Activated CD8-positive, alpha-beta memory T cell treated with anti-CD3 and anti-CD28 coated beads, Interleukin-2, amount 50 U/mL, for 24 hours (primary cell): ENCODE data around the gene TMEM63A.
"Not testable (repeated sequence)": the region's sequence is repeated elsewhere in the genome, so short reads cannot be mapped to it uniquely, and the experiment has no call there.

ENCODE experiments used
- DNase-seq: peaks from one replicate; pipeline ENCODE4 v3.0.0-alpha.2; 2020; ENCODE audit errors: extremely low read depth

The TMEM63A gene

DNA sequence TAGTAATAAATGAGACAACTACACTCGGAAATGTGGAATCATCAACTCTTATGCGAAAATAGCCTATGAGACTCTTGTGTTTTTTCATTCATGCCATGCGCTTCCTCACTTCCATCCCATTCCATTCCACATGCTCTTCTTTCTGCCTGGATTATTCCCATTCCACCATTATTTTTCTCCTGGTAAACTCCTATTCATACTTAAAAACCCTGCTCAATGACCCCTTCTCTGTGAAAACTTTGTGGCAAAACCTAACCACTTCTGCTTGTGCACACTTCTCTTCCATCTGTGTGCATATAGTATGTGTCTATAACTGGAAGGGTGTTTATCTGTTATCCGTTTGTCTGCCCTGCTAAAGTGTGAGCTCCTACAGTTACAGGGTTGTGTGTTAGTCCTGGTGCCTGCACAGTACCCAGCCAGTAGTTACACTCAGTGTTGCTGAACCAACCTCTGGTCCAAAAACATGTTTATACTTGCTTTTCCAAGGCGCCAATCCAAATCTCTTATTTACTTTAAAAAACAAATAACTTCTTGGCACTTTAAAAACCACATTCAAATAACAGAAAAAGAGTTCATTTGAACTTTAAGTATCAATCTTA lies 61.6 kb downstream of the TMEM63A start:
- DNase-seq, result no peak

DNA sequence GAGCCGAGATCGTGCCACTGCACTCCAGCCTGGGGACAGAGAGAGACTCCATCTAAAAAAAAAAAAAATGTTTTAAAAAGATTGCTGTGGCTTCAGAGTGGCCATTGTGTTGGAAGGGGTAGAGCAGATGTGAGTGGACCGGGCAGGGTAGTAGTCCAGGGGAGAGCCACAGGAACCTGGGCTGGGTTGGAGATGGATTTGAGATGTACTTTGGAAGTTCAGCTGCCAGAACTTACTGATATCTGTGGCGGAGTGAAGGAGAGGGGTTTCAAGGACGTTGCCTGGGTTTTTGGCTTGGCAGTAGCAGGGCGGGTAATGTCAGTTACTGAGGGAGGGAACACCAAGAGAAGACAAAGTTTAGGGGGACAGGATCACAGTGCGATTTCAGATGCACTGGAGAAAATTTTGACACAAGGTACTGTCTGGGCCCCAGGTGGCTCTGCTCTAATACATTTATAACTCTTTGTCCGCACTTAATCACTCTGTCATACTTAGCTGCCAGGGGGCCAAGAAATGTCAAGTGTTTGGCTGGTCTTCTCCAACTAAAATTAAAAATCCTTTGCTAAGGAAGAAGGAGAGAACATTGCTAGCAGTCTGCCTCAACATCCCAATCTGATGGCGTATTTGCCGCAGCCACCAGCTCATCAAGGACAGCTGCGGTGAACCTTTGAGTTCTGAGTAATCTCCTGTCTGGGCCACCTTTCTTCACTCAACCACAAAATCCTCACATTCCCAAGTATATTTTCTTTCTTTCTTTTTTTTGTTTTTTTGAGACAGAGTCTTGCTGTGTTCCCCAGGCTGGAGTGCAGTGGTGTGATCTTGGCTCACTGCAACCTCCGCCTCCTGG lies 62.6 kb downstream of the TMEM63A start:
- DNase-seq, result no peak

DNA sequence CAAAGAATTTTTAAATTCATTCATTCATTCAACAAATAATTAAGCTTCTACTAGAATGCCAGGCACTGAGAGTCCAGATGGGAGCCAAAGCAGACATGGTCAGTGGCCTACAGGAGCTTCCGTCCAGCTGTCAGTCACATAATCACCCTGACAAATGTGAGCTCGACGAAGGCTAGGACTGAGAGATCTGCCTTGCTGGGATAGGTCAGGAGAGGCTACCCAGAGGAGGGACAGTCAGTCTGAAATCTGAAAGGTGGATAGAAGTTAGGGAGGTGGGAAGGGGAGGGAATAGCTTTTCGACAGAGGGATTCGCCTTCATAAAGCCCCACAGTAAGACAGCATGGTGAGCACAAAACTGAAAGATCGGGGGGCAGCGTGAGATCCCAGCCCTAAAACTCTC lies 64.0 kb downstream of the TMEM63A start:
- no peak for DNase-seq

DNA sequence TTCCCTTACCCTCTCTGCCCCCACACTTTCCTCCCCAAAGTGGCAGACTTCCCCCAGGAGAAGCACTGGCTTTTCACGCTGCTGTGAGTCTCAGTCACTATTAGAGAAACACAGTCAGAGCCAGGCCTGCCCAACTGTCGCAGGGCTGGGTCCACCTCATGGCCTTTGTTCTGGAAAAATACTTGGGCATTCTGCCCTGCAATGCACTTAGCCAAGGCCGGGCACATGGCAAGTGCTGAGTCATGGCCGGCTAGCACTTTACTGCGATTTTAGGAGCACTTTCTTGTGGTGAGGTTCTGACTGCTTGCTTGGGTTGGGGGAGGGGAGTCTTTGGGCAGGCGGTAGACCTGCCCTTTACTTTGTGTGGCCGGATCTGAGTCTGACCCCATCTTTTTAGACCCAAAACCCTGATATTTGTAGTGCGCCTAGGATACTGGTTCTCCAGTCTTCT lies 64.5 kb downstream of the TMEM63A start:
- no peak for DNase-seq

DNA sequence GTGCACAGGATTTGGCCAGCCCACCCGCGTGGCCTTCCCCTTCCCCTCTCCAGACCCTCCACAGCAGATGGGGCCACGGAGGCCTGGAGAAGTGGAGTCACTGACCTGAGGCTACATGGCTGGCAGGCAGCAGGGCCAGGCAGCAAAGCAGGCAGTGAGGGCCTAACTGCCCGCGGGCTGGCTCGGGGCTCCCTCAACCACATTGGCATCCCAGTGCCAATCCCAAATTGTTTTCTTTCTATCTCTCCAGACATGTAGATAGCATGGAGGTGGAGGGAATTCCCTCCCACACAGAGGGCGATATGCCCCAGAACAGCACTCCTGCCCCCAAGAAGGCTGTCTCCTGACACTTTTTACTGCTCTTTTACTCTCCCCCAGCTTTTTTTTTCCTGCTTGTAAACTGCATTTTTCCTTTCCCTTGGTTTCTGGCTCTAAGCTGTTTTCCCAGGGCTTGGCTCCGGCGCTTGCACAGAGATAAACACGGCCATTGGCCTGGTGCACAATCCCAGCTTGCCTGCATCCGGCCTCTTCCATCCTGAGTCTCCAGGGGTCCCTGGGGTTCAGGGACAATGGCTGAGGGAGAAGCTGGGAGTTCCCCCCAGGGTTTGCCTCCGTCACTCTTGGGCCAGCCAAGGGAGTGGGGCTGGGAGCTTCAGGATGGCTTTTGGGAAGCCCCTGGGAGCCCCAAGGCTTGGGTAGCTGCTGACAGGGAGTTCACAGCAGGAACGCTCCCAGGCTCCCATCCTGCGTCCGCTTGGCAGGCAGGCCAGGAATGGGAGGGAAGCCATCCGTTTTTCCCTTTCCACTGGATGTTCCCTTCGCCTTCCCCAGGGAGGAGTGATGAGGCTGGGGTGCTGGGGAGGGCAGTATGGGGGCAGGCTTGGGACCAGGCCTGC lies 65.3 kb downstream of the TMEM63A start:
- no peak for DNase-seq

DNA sequence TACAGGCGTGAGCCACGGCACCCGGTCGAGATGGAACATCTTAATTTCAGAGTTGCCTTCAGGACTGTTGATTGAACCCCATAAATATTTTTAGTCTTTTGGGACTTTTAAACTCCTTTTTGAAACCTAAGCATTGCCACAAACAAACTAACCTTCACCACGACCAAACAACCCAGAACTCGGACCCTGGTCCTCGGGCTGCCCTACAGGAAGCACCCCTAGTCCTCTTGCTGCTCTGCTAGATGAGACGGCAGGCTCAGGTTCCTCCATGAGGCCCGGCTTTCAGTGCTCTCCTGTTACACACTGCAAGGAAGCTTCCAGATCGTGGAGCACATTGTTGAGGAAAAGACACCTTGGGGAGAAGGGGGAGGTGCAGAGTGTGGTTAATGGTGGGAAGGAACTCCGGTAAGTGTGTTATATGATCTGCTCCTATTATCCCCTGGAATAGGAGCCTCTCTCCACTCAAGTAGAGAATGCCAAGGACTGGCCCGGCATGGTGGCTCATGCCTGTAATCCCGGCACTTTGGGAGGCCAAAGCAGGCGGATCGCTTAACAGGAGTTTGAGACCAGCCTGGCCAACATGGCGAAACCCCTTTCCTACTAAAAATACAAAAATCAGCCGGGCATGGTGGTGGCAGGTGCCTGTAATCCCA lies 66.5 kb downstream of the TMEM63A start:
- DNase-seq, result no peak

DNA sequence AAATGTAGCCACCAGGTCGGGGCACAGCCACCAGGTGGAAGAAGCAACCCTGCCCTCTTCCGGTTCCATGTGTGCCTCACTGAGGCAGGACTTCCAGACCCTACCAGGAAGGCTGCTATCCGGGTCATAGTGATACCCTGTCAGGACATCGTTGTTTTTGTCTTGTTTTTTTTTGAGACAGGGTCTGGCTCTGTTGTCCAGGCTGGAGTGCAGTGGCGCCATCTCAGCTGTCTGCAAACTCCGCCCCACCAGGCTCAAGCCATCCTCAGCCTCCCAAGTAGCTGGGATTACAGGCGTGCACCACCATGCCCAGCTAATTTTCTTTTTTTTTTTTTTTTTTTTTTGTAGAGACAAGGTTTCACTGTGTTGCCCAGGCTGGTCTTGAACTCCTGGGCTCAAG lies 67.1 kb downstream of the TMEM63A start:
- DNase-seq, result not testable (repeated sequence)

DNA sequence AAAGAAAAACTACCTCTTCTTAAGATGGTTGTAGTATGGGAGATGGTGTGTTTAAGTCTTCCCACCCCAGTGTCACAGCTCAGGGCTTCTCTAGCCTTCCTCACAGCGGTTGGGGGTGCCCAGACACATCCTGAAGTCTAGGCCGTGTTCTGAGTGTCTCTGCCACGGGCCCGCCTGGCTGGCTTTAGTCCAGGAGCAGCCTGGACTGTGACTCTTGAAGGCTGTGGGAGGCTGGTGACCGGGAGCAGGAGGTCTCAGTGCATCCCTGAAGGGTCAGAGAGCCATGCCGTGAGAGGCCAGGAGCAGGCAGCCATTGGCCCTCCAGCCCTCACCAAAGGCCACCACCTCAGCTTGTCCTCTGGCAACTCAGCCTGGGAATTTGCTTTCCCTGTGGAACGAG lies 67.8 kb downstream of the TMEM63A start:
- DNase-seq, result no peak

DNA sequence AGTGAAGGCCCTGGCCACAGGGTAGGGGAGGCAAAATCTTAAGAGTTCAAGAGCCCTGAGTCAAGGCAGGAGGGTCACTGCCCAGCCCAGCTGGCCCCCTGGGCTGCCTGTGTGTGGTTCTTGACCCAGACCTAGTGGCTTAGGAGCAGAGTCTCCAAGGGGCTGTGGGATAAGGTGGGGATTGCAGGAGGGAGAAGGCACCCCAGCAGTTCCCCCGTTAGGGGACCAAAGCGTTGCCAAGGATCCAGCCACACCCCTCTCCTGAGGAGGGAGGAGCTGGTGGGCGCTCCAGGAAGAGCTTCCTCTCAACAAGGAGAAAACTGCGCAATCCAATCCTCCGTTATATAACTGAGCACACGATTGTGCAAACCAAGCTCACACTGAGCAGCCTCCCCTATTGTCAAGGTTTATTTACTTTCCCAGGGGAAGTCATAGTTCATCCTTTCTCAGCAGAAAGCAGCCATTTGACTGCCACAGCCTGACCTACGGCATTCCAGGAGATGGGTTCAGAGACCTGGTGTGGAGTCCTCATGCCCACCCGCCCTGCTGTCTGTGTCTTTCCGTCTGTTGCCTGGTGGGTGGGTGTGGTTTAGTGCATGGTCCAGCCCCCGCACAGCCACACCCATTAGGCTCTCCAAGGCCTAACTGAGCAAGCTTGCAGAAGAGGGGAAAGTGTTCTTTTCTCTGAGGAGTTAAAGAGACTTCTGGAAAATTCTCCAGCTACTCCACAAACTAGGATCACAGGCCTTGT lies 68.8 kb downstream of the TMEM63A start:
- no peak for DNase-seq

DNA sequence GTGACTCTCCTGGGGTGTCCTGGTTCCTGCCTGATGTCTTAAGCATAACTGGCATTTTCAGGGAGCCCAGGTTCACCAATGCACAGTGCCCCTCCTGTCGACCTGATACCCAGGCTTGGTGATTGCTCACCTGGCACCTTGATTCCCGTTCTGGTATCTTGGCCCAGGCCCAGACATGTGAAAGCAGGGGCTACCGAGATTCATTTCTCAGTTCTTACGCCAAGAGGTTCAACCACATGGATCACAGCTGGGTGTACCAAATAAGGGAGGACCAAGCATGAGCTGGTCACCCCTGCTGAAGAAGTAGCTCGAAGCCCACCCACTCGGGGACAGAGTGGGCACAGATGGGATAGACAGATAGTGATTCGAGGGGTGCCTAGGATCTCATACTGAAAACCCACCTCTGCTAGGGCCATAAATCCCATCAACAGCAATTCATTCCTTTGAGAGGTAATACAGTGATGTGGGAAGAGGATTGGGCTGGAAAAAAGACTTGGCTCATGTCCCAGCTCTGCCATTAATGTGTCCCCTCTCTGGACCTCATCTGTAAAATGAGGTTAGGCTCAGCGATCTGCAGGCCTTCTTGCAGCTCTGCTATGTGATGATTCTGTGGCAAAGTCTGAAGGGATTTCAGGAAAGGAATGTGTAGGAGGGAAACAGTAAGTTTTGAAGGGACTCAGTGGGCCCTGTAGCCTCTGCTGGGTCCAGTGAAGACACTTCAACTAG lies 69.5 kb downstream of the TMEM63A start:
- no peak for DNase-seq

DNA sequence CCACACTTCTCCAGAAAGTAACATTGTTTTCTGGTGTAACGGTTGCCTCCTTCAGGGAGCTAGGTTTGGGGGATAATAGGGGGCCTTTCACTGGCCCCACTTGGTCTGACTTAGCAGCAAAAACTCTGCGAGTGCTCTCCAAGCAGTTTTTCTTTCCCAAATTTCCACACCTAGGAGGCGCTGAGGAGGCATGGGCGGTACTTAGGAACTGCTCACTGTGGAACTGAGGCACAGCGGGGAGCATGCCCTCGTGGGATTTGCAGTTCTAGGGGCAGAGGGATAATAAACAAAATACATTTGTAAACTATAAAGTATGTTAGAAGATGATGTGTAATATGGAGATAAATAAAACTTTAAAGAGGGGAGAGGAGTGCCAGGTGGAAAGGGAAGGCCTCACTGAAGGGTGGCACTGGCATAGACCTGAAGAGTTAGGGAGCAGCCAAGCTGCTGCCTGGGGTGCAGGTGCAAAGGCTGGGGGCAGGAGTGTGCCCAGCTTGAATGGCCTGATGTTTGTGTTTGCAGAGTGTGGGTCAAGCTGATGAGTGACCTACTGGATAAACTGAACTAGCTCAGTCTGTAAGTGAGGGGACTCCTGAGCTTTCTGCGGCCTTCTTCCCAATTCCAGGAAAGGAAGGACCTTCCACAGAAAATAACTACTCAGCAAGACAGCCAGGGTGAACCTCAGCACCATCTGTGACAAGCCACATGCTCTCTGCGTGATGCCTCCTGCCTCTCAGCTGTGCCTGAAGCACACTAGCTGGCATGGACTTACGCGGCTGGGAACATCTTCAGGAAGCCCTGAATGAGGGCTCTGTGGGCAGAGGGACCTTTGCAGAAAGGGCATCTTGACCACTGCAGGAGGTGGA lies 70.3 kb downstream of the TMEM63A start:
- DNase-seq, result no peak

DNA sequence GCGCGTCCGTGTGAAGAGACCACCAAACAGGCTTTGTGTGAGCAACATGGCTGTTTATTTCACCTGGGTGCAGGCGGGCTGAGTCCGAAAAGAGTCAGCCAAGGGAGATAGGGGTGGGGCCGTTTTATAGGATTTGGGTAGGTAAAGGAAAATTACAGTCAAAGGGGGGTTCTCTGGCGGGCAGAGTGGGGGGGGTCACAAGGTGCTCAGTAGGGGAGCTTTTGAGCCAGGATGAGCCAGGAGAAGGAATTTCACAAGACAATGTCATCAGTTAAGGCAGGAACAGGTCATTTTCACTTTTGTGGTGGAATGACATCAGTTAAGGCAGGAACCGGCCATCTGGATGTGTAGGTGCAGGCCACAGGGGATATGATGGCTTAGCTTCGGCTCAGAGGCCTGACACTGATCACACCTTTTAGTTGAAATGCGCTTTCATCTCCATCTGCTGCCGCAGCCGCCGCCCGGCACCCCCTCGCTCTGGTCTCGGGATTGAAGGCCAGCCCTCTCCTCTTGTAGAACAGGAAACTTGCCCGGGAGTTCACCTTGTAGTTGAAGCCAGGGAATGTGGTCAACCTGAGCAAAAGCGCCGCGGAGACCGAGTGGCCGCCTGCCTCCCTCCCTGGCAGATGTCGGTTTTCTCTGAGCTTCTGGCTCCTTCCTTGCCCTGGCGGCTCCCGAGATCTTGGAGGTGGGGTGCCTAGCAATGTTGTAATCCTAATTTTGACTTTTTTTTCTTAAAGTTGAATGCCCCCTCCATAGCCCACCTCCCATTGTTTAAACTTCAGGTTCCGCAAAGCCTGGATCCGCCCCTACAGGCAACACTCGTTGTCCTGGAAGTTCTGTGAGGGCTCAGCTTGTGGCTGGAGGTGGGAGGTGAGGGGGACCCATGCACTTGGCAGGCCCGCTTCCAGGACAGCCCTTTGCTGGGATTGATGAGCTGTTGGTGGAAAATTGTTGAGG lies 71.3 kb downstream of the TMEM63A start:
- DNase-seq, result not testable (repeated sequence)

DNA sequence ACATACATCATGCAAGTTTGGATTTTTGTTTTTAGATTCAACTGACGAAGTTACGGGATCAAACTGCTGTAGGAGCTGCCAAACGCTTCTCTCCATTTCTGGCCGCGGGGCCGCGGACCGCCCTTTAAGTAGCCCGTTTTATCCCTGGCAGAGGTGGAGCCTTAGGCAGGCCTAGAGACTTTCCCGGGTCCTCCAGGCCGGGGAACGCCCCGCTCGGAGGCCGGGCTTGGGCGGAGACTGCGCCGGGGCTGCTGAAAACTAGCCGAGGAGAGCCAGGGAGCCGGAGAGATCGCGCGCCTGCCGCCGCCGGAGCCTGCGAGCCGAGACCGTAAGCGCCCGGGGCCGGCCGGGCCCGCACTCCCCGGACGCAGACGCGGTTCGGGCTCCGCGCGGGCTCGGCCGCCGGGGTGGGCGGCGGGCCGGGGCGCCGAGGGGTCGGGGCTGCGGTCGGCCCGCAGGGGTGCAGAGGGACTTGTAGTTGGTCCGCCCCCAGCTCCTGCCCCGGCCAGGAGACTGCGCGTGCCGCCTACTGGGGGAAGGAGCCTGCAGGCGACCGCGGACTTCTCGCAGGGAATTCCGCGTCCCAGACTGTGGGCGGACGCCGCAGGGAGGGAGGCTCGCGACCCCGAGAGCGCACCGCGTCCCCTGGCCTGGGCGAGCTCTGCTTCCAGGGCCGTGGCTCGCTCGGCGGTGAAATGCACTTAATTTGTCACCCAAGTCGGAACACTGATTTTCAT lies 72.2 kb downstream of the TMEM63A start, which contains the start of gene EPHX1:
Gene EPHX1, plus strand, starts transcription at position 283 of the 737 bp plus-strand sequence. CDS start 18,606 bp downstream, outside the sequence.
- peak; percentile 38 for DNase-seq

DNA sequence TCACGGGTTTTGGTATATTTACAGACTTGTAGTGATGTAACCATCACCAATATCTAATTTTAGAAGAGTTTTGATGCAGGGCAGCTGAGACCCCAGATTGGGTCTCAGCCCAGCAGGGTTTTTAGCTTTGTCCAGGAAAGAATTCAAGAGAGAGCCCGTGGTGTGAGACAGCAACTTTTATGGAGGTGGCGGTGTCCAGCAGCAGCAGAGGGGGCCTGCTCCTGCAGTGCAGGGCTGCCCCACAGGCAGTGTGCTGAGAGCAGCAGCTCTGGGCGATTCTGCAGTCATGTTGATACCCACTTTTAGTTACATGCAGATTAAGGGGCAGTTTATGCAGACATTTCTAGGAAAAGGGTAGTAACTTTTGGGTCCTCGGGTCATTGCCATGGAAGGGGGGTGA lies 74.0 kb downstream of the TMEM63A start:
- no peak for DNase-seq

DNA sequence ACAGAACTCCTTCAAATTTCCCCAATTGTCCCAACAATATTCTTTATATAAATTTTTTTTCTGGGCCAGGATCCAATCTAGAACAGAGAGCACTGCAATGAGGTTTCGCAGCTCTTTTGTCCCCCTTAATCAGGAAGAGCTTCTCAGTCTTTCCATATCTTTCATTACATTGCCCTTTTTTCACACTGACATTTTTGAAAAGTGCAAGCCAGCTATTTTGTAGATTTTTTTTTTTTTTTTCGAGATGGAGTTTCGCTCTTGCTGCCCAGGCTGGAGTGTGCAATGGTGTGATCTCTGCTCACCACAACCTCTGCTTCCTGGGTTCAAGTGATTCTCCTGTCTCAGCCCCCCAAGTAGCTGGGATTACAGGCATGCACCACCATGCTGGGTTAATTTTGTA lies 75.4 kb downstream of the TMEM63A start:
- not testable (repeated sequence) for DNase-seq

DNA sequence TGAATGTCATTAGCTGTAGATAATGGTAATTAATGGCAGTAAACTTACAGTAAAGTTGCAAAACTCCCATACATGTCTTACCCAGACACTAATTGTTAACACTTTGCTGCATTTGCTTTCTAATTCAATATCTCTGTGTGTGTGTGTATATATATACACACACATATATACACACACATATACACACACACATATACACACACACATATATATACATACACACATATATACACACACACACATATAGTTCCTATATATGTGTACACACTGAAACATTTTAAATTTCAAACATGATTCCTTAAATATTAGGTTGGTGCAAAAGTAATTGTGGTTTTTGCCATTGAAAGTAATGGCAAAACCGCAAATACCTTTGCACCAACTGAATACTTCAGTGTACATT lies 75.9 kb downstream of the TMEM63A start:
- DNase-seq, result no peak

DNA sequence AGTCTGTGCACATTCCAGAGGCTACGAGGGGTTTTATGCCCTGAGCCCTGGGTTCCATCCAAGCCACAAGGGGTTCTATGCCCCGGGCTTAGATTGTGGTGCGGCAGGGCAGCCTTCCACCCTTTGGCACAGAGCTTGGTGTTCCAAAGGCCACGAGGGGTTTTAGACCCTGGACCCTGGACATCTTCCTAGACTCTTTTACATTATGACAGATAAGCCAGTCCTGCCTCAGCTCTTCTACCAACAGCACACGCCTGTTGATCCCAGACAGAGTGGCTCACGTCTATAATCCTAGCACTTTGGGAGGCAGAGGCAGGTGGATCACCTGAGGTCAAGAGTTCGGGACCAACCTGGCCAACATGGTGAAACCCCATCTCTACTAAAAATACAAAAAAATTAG lies 81.0 kb downstream of the TMEM63A start:
- DNase-seq, result not testable (repeated sequence)
